M059J (cell line): ENCODE data around the gene RASD1. TPM values are rescaled to one million over a fixed set of nuclear protein-coding genes. Genes with fewer than 3 reads are reported as not detected.
A peak's percentile ranks its signal among the peaks of the same experiment; 100 is the strongest.
"Not testable (repeated sequence)": the region's sequence is repeated elsewhere in the genome, so short reads cannot be mapped to it uniquely, and the experiment has no call there.

ENCODE experiments used
- DNase-seq: peaks from one replicate; pipeline ENCODE4 v3.0.0-alpha.2; 2012; ENCODE audit warnings: low read depth
- total RNA-seq: library from RNA; depleted of rRNA; stranded (reverse); fragments of >200 nt; shearing (Covaris generic); gene quantifications from 2 replicates; pipeline ENCODE4 v1.2.3, GENCODE V29; 2014

Gene RASD1
- total RNA-seq, 1 experiment from 2014 or later = 2.1 TPM

GRCh38 chr17:17469996-17470395 lies 26.2 kb downstream of the RASD1 start:
- DNase-seq = no peak

- no peak for DNase-seq
Observed at GRCh38 chr17:17469358-17469757, 26.8 kb downstream of the RASD1 start.

- no peak for DNase-seq
Observed at GRCh38 chr17:17468217-17469010, 27.8 kb downstream of the RASD1 start.

GRCh38 chr17:17467720-17468119 lies 28.5 kb downstream of the RASD1 start:
- peak; percentile 62 for DNase-seq

GRCh38 chr17:17467016-17467415 lies 29.2 kb downstream of the RASD1 start:
- DNase-seq = no peak

DNA sequence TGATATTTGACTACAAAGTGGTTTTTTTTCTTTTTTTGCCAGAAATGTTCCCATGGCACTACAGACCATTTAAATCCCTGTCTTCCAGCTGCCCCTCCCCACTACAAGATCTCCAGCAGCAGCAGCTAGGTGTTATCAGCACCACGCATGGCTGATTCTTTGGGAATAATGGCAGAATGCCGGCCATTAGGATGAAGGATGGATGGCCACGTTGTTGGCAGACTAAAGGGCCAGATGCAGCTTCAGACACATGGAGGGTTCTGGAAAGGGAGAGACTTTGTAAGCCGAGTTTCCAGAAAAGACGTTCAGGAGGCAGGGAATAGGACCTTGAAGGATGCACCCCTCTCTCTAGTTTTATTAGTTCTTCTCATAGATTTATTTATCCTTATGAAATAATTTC lies 29.7 kb downstream of the RASD1 start:
- DNase-seq = no peak

DNA sequence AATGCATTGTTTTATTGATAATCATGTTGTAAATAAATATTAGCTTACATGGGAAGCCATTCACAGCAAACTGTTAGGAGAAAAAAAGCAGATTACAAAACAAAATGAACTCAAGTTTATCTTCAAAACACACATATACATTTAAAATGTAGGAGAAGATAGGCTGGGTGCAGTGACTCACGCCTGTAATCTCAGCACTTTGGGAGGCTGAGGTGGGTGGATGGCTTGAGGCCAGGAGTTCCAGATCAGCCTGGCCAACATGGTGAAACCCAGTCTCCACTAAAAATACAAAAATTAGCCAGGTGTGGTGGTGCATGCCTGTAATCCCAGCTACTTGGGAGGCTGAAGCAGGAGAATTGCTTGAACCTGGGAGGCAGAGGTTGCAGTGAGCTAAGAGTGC lies 30.3 kb downstream of the RASD1 start:
- DNase-seq = not testable (repeated sequence)

- no peak for DNase-seq
Observed at GRCh38 chr17:17463821-17464220, 32.4 kb downstream of the RASD1 start.

DNA sequence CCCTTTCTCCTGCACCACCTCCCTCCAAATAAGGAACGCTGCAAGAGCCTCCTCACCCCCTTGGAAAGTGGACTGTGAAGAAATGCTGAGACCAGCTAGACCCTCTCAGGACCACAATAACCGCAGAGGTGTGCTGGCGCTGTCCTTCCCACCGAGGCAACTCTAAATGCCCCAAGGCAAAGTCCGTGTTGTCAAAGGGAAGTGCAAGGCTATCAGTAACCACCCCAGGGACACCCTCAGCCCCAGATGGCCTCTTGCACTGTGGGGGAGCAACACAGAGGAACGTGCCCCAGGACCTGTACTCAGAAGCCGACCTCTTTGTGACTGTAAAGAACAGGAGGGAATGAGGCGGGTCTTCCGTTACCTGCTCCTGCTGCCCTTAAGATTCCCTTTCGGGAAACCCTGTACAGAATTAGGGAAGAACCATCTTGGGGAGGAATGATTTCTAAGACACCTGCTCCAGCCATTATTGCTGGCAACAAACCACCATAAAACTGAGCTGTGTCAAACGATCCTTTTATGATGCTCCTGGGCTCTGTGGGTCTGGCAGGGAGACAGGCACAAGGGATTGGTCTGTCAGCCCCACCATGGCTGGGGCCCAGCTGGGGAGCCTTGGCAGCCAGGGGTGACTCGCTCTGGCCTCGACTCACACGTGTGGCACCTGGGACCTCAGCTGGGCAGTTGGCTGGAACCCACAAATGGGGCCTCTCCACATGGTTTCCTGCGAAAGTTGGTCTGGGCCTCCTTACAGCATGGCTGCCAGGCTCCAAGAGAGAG lies 34.0 kb downstream of the RASD1 start:
- no peak for DNase-seq

DNA sequence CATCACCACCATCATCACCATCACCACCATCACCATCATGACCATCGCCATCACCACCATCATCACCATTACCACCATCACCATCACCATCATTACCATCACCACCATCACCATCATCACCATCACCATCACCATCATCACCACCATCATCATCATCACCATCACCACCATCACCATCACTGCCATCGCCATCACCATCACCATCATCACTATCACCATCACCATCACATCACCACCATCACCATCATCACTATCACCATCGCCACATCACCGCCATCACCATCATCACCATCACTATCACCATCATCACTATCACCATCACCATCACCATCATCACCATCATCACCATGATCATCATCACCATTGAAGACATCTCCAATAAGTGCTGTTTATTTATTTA lies 36.2 kb downstream of the RASD1 start:
- DNase-seq = no peak

GRCh38 chr17:17457680-17458079 lies 38.5 kb downstream of the RASD1 start:
- DNase-seq = no peak

- DNase-seq = no peak
Observed at GRCh38 chr17:17456251-17456650, 39.9 kb downstream of the RASD1 start.

- no peak for DNase-seq
Observed at GRCh38 chr17:17455173-17455572, 41.0 kb downstream of the RASD1 start.

- not testable (repeated sequence) for DNase-seq
Observed at GRCh38 chr17:17454700-17455099, 41.5 kb downstream of the RASD1 start.

- DNase-seq = no peak
Observed at GRCh38 chr17:17454276-17454675, 41.9 kb downstream of the RASD1 start.

DNA sequence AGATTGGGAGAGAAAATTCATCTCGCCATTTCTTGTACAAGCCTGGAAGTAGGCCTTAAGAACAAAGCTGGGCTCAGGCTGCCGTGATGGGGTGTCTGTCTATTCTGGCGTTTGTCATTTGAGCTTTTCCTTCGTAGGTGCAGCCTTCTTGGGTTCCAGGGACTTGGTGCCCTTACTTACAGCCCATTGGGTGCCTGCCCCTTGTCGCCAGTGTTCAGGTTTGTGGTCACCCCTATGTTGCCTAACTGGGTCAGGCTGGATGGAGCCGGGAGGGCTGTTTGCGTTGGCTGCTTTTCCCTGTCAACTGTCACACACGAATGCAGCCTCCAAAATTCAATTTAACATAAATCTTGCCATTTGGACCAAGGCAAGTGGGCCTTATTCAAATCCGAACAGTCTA lies 43.1 kb downstream of the RASD1 start:
- DNase-seq = no peak

DNA sequence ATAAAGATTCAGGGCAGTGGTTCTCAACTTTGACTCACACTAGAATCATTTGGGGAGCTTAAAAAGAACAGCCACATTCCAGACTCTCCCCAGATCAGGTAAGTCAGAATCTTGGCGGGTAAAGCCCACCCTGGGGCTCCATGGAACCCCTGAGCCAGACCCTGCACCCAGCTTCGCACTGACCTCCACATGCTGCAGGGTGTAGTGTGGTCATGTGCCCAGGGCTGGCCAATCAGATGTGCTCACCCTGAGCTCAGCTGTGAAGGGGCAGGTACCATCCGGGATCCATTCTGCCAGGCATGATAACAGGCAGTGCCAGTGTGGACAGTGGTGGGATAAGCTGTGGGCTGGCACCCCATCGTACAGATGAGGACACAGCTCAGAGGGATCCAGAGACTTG lies 47.5 kb downstream of the RASD1 start:
- no peak for DNase-seq

- DNase-seq = no peak
Observed at GRCh38 chr17:17448076-17448475, 48.1 kb downstream of the RASD1 start.

- DNase-seq = no peak
Observed at GRCh38 chr17:17447264-17447663, 48.9 kb downstream of the RASD1 start.

GRCh38 chr17:17446666-17447155 lies 49.5 kb downstream of the RASD1 start:
- no peak for DNase-seq

GRCh38 chr17:17445925-17446665 lies 50.1 kb downstream of the RASD1 start:
- peak; percentile 98 for DNase-seq

- DNase-seq = no peak
Observed at GRCh38 chr17:17445296-17445924, 50.8 kb downstream of the RASD1 start.
